GM12878 (cell line): ENCODE measurements around the gene MDFIC. TPM values are rescaled to one million over a fixed set of nuclear protein-coding genes. Genes with fewer than 3 reads are reported as not detected.

ENCODE experiments used
- ATAC-seq: fragments of 200-7000 bp; cut with Tn5 transposase; 3 replicates; pipeline ENCODE4 v1.9.1; 2020; ENCODE audit warnings: mild to moderate bottlenecking, moderate library complexity
- BruUV-seq: library from RNA; stranded (reverse); fragments of 400-500 nt; replicated peaks from 2 replicates; lab custom pipeline; 2021; lab: Mats Ljungman, UMichigan
- CTCF ChIA-PET: fragments of 300-600 bp; sonication (Branson Sonifier 250); formaldehyde crosslinking; extraction: SDS; loops from one replicate; lab custom pipeline; 2021; ENCODE audit warnings: inconsistent platforms; lab: Yijun Ruan, JAX
- POLR2A ChIA-PET: fragments of 350-600 bp; formaldehyde crosslinking; extraction: SDS; loops from one replicate; lab custom pipeline; 2021; ENCODE audit warnings: inconsistent platforms; lab: Charles Lee
- RAD21 ChIA-PET: fragments of 300-600 bp; sonication (Branson Sonifier 250); formaldehyde crosslinking; loops from one replicate; lab custom pipeline; 2023; ENCODE audit warnings: antibody characterized with exemption; ENCODE audit not compliant: unreplicated experiment; lab: Charles Lee
- SMC1A ChIA-PET: fragments of 300-600 bp; sonication (Branson Sonifier 250); formaldehyde crosslinking; loops from one replicate; lab custom pipeline; 2023; ENCODE audit not compliant: unreplicated experiment, uncharacterized antibody; lab: Charles Lee
- DNase-seq: peaks from one replicate; pipeline ENCODE4 v3.0.0-alpha.2; 2011; ENCODE audit warnings: low read depth, low spot score
- FAIRE-seq: peaks from 3 replicates; lab custom pipeline; 2011; peaks lifted over from hg19 to GRCh38; lab: Jason Lieb, UNC
- H2AFZ ChIP-seq: 2 replicates; pipeline ENCODE4 v1.6.0; 2011; ENCODE audit warnings: low read depth, low read length, control low read depth; ENCODE audit not compliant: control insufficient read depth
- H3K27ac ChIP-seq: 2 replicates; pipeline ENCODE4 v1.5.1; 2011; ENCODE audit warnings: control low read depth; ENCODE audit not compliant: control insufficient read depth, insufficient read depth
- H3K27me3 ChIP-seq, 2 experiments: replicated peaks in 1 of 2; 2 replicates each; pipeline versions ENCODE4 v1.6.0 to v1.6.1; 2011; ENCODE audit warnings: low read length in 1 of 2; ENCODE audit not compliant: control insufficient read depth in 2 of 2, insufficient read depth in 2 of 2
- H3K36me3 ChIP-seq, 2 experiments: 2 replicates each; pipeline ENCODE4 v1.5.1; 2011; ENCODE audit warnings: low read length in 1 of 2; ENCODE audit not compliant: control insufficient read depth in 2 of 2, insufficient read depth in 2 of 2
- H3K4me1 ChIP-seq: 2 replicates; pipeline ENCODE4 v1.6.1; 2011; ENCODE audit warnings: mild to moderate bottlenecking, low read length, moderate library complexity, mixed read lengths; ENCODE audit not compliant: control insufficient read depth, insufficient read depth
- H3K4me2 ChIP-seq: 2 replicates; pipeline ENCODE4 v1.6.0; 2011; ENCODE audit warnings: control low read depth; ENCODE audit not compliant: control insufficient read depth, insufficient read depth
- H3K4me3 ChIP-seq: fragments of 200-600 bp; sonication (generic); 2 replicates; pipeline ENCODE4 v1.5.1; 2016
- H3K79me2 ChIP-seq: 2 replicates; pipeline ENCODE4 v1.6.0; 2011; ENCODE audit warnings: low read length; ENCODE audit not compliant: control insufficient read depth, insufficient read depth
- H3K9ac ChIP-seq: 2 replicates; pipeline ENCODE4 v1.8.0; 2011; ENCODE audit warnings: low read length, control low read depth, mixed read lengths; ENCODE audit not compliant: control insufficient read depth, insufficient read depth
- H3K9me3 ChIP-seq: replicated peaks from 3 replicates; pipeline ENCODE4 v1.5.1; 2011; ENCODE audit warnings: mild to moderate bottlenecking, low read length; ENCODE audit not compliant: control insufficient read depth, insufficient read depth
- H4K20me1 ChIP-seq: 2 replicates; pipeline ENCODE4 v1.6.0; 2011; ENCODE audit not compliant: control insufficient read depth, insufficient read depth
- BACH1 ChIP-seq: fragments of 450-650 bp; IDR thresholded peaks from 2 replicates; pipeline ENCODE4 v1.6.1; 2017; ENCODE audit warnings: mild to moderate bottlenecking, borderline replicate concordance
- EED ChIP-seq: sonication (generic); IDR thresholded peaks from 2 replicates; pipeline ENCODE4 v1.6.1; 2016; ENCODE audit warnings: antibody characterized with exemption, low read depth
- JUNB ChIP-seq: IDR thresholded peaks from 2 replicates; pipeline ENCODE4 v1.6.1; 2016; ENCODE audit warnings: antibody characterized with exemption, mild to moderate bottlenecking
- NFXL1 ChIP-seq: fragments of 450-650 bp; IDR thresholded peaks from 2 replicates; pipeline ENCODE4 v1.6.1; 2017; ENCODE audit warnings: antibody characterized with exemption, mild to moderate bottlenecking, borderline replicate concordance
- PAX8 ChIP-seq: fragments of 450-650 bp; IDR thresholded peaks from 2 replicates; pipeline ENCODE4 v1.6.1; 2017; ENCODE audit warnings: mild to moderate bottlenecking, moderate library complexity
- RB1 ChIP-seq: fragments of 450-650 bp; formaldehyde crosslinking; IDR thresholded peaks from 2 replicates; pipeline ENCODE4 v1.6.1; 2017; ENCODE audit warnings: mild to moderate bottlenecking, borderline replicate concordance
- SMC3 ChIP-seq: IDR thresholded peaks from 2 replicates; pipeline ENCODE4 v1.6.1; 2011; ENCODE audit warnings: low read length, improper control_type of control experiment, borderline replicate concordance
- STAT3 ChIP-seq: IDR thresholded peaks from 2 replicates; pipeline ENCODE4 v1.6.1; 2011; ENCODE audit warnings: low read depth, low read length, improper control_type of control experiment
- TARDBP ChIP-seq: IDR thresholded peaks from 2 replicates; pipeline ENCODE4 v1.6.1; 2016; ENCODE audit warnings: borderline replicate concordance
- WGBS: methylation state at CpG from one replicate; pipeline ENCODE4 v1.1.6; 2016; ENCODE audit warnings: low lambda C conversion rate; ENCODE audit not compliant: insufficient replicate concordance, insufficient coverage; ENCODE audit errors: missing lambda C conversion rate; 5-methylcytosine and 5-hydroxymethylcytosine counted together
- in situ Hi-C: fragments of 300-500 bp; cut with MboI; formaldehyde crosslinking; loops from 9 replicates; pipeline ENCODE4 v1.14.3; 2018; ENCODE audit warnings: mixed read lengths
- intact Hi-C: fragments of 100-400 bp; cut with micrococcal nuclease; formaldehyde crosslinking; loops from one replicate; pipeline ENCODE4 v1.14.2; 2022; ENCODE audit not compliant: unreplicated experiment
- polyA plus RNA-seq, 11 experiments: library from polyadenylated mRNA; depleted of rRNA in 4 of 11; unstranded in 6 of 11; stranded (reverse) in 5 of 11; fragments of >200 nt; fragmentation: Nextera tagmentation in 4 of 11; fragmentation: Illumina TruSeq in 1 of 11; extraction: Ambion mirVana in 4 of 11; extraction: Trizol in 1 of 11; gene quantifications; 1 replicate in 1 of 11; 2 replicates in 10 of 11; pipeline versions ENCODE4 v1.2.1 to v1.2.3, GENCODE V29; 2011 to 2016; ENCODE audit warnings: inconsistent platforms in 2 of 11, missing spikeins in 2 of 11, low read depth in 1 of 11
- total RNA-seq, 4 experiments: library from RNA; depleted of rRNA in 3 of 4; stranded (reverse); fragments of >200 nt in 3 of 4; fragmentation: Illumina TruSeq in 1 of 4; extraction: Trizol in 1 of 4; gene quantifications; 2 replicates each; pipeline versions ENCODE4 v1.2.1 to v1.2.3, GENCODE V29; 2013 to 2021
- TF ChIP-seq, protein P1 (sequence below): IDR thresholded peaks from 2 replicates; pipeline ENCODE4 v1.6.1; 2011; ENCODE audit warnings: low read depth, mild to moderate bottlenecking, low read length, moderate library complexity, borderline replicate concordance; ENCODE audit errors: extremely low read depth
- TF ChIP-seq, protein P2 (sequence below): fragments of 450-650 bp; IDR thresholded peaks from 2 replicates; pipeline ENCODE4 v1.6.1; 2017; ENCODE audit warnings: mild to moderate bottlenecking, moderate library complexity
- TF ChIP-seq, protein P3 (sequence below): fragments of 450-650 bp; IDR thresholded peaks from 2 replicates; pipeline ENCODE4 v1.6.1; 2016; ENCODE audit warnings: mild to moderate bottlenecking
- TF ChIP-seq, protein P4 (sequence below): fragments of 450-650 bp; IDR thresholded peaks from 2 replicates; pipeline ENCODE4 v1.6.1; 2016; ENCODE audit warnings: mild to moderate bottlenecking
- TF ChIP-seq, protein P5 (sequence below): fragments of 450-650 bp; IDR thresholded peaks from 2 replicates; pipeline ENCODE4 v1.6.1; 2016; ENCODE audit warnings: mild to moderate bottlenecking, moderate library complexity, borderline replicate concordance

MDFIC gene
- total and polyA plus RNA-seq, 10 of the 15 experiments (the other 5 are each of a cell fraction or from before 2014, with no cell fraction given), result 7.3 to 58.4 (median 40.0) TPM

DNA sequence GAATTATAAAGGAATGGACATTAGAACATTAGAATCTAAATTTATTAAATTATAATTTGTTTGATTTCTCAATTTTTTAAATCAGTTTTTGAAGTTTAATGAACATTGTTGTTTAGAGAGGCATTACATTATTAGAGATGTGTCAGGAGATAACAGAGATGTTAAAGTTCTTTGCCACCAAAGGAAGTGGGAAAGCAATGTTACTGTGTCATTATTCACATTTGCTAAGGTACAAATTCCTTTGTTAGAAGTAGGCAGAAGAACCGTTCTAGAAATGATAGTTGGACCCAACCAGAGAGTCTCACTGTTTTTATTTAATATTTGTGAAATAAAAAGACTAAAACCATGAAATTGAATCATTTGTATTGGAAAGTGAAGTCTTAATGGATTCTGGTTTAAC lies 92.9 kb downstream of the MDFIC start:
- Histone ChIP-seq H2AFZ (no peak overlapping the region), H3K79me2 (peaks cover under 1% of the 10 kb centered on the region; the same call in 1 of the 2 replicates), H3K9ac (no peak overlapping the region), H3K36me3 (peaks cover 2 to 7% of the 10 kb centered on the region in 2 experiments; a peak in 2 of 4 replicates), H3K27me3 (no peaks in the 10 kb centered on the region), H3K9me3 (no peaks in the 10 kb centered on the region), H3K4me2 (no peak overlapping the region), H4K20me1 (no peaks in the 10 kb centered on the region), H3K4me1 (peaks cover 4% of the 10 kb centered on the region; the same call in 1 of the 2 replicates), H3K27ac (no peak overlapping the region), H3K4me3 (no peak overlapping the region)
- ChIA-PET RAD21 (no interaction called here), CTCF (no interaction called here), SMC1A (no interaction called here), POLR2A (no interaction called here)
- no peak for FAIRE-seq
- BruUV-seq, result no TSS peak
- ATAC-seq, result no peak
- intact Hi-C loops (no loop called here), in situ Hi-C loops (no loop called here)
- WGBS, result 96% methylated on average over 1 of the region's 1 CpG
- DNase-seq, result no peak
- TF ChIP-seq STAT3 (no peak), EED (no peak), PAX8 (no peak), JUNB (no peak), TARDBP (no peak), SMC3 (no peak), NFXL1 (no peak), RB1 (no peak), BACH1 (no peak)
- TF ChIP-seq, protein P1, sequence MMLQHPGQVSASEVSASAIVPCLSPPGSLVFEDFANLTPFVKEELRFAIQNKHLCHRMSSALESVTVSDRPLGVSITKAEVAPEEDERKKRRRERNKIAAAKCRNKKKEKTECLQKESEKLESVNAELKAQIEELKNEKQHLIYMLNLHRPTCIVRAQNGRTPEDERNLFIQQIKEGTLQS, result no peak
- TF ChIP-seq, protein P2, sequence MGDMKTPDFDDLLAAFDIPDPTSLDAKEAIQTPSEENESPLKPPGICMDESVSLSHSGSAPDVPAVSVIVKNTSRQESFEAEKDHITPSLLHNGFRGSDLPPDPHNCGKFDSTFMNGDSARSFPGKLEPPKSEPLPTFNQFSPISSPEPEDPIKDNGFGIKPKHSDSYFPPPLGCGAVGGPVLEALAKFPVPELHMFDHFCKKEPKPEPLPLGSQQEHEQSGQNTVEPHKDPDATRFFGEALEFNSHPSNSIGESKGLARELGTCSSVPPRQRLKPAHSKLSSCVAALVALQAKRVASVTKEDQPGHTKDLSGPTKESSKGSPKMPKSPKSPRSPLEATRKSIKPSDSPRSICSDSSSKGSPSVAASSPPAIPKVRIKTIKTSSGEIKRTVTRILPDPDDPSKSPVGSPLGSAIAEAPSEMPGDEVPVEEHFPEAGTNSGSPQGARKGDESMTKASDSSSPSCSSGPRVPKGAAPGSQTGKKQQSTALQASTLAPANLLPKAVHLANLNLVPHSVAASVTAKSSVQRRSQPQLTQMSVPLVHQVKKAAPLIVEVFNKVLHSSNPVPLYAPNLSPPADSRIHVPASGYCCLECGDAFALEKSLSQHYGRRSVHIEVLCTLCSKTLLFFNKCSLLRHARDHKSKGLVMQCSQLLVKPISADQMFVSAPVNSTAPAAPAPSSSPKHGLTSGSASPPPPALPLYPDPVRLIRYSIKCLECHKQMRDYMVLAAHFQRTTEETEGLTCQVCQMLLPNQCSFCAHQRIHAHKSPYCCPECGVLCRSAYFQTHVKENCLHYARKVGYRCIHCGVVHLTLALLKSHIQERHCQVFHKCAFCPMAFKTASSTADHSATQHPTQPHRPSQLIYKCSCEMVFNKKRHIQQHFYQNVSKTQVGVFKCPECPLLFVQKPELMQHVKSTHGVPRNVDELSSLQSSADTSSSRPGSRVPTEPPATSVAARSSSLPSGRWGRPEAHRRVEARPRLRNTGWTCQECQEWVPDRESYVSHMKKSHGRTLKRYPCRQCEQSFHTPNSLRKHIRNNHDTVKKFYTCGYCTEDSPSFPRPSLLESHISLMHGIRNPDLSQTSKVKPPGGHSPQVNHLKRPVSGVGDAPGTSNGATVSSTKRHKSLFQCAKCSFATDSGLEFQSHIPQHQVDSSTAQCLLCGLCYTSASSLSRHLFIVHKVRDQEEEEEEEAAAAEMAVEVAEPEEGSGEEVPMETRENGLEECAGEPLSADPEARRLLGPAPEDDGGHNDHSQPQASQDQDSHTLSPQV, result no peak
- TF ChIP-seq, protein P3, sequence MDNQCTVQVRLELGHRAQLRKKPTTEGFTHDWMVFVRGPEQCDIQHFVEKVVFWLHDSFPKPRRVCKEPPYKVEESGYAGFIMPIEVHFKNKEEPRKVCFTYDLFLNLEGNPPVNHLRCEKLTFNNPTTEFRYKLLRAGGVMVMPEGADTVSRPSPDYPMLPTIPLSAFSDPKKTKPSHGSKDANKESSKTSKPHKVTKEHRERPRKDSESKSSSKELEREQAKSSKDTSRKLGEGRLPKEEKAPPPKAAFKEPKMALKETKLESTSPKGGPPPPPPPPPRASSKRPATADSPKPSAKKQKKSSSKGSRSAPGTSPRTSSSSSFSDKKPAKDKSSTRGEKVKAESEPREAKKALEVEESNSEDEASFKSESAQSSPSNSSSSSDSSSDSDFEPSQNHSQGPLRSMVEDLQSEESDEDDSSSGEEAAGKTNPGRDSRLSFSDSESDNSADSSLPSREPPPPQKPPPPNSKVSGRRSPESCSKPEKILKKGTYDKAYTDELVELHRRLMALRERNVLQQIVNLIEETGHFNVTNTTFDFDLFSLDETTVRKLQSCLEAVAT, result no peak
- TF ChIP-seq, protein P4, sequence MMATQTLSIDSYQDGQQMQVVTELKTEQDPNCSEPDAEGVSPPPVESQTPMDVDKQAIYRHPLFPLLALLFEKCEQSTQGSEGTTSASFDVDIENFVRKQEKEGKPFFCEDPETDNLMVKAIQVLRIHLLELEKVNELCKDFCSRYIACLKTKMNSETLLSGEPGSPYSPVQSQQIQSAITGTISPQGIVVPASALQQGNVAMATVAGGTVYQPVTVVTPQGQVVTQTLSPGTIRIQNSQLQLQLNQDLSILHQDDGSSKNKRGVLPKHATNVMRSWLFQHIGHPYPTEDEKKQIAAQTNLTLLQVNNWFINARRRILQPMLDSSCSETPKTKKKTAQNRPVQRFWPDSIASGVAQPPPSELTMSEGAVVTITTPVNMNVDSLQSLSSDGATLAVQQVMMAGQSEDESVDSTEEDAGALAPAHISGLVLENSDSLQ, result no peak
- TF ChIP-seq, protein P5, sequence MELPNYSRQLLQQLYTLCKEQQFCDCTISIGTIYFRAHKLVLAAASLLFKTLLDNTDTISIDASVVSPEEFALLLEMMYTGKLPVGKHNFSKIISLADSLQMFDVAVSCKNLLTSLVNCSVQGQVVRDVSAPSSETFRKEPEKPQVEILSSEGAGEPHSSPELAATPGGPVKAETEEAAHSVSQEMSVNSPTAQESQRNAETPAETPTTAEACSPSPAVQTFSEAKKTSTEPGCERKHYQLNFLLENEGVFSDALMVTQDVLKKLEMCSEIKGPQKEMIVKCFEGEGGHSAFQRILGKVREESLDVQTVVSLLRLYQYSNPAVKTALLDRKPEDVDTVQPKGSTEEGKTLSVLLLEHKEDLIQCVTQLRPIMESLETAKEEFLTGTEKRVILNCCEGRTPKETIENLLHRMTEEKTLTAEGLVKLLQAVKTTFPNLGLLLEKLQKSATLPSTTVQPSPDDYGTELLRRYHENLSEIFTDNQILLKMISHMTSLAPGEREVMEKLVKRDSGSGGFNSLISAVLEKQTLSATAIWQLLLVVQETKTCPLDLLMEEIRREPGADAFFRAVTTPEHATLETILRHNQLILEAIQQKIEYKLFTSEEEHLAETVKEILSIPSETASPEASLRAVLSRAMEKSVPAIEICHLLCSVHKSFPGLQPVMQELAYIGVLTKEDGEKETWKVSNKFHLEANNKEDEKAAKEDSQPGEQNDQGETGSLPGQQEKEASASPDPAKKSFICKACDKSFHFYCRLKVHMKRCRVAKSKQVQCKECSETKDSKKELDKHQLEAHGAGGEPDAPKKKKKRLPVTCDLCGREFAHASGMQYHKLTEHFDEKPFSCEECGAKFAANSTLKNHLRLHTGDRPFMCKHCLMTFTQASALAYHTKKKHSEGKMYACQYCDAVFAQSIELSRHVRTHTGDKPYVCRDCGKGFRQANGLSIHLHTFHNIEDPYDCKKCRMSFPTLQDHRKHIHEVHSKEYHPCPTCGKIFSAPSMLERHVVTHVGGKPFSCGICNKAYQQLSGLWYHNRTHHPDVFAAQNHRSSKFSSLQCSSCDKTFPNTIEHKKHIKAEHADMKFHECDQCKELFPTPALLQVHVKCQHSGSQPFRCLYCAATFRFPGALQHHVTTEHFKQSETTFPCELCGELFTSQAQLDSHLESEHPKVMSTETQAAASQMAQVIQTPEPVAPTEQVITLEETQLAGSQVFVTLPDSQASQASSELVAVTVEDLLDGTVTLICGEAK, result no peak
